Fibroblast of lung (primary cell): ENCODE data around the gene EPHA10.

ENCODE experiments used
- EZH2 ChIP-seq: IDR thresholded peaks from 2 replicates; pipeline ENCODE4 v1.5.1; 2012; ENCODE audit warnings: low read length, control low read depth, mild to moderate bottlenecking; ENCODE audit errors: missing control alignments
- TF ChIP-seq, protein P1 (sequence below), 2 donors: IDR thresholded peaks in 1 of 2; conservative IDR thresholded peaks in 1 of 2; 1 replicate in 1 of 2; 2 replicates in 1 of 2; pipeline ENCODE4 v1.5.1; 2011 to 2012; ENCODE audit warnings: low read length in 2 of 2, control low read depth in 1 of 2, inconsistent platforms in 1 of 2, low read depth in 1 of 2, mild to moderate bottlenecking in 1 of 2

DNA sequence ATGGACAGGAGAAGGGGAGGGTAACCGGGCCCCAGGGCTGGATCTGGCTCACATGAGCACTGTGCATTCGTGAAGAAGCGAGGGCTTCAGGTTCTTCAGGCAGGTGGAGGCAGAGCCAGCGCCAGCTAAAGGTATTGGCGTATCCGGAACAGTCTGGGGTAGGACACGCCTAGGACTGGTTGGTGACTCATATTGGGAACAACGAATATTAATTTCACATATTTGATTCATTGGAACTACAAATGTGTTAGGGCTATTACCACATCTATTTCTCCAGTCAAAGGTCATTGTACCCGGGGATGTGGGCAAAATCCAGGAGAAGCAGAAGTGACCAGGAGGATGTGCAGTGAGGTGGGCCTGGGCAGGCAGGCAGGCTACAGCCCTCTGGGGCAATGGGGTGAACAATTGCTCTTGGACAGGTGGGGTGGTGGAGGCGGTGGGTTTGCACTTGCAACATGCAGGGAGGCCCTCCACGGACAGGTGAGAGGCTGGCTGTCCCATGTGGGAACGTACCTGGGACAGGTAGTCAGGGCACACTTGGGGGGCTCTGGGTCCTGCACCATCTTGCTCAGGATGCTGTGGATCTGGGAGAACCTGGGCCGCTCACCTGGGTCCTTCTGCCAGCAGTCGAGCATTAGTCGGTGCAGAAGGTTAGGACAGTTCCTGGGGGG, 45.9 kb downstream of the EPHA10 start:
- TF ChIP-seq EZH2, result no peak
- TF ChIP-seq, protein P1, sequence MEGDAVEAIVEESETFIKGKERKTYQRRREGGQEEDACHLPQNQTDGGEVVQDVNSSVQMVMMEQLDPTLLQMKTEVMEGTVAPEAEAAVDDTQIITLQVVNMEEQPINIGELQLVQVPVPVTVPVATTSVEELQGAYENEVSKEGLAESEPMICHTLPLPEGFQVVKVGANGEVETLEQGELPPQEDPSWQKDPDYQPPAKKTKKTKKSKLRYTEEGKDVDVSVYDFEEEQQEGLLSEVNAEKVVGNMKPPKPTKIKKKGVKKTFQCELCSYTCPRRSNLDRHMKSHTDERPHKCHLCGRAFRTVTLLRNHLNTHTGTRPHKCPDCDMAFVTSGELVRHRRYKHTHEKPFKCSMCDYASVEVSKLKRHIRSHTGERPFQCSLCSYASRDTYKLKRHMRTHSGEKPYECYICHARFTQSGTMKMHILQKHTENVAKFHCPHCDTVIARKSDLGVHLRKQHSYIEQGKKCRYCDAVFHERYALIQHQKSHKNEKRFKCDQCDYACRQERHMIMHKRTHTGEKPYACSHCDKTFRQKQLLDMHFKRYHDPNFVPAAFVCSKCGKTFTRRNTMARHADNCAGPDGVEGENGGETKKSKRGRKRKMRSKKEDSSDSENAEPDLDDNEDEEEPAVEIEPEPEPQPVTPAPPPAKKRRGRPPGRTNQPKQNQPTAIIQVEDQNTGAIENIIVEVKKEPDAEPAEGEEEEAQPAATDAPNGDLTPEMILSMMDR (conservative IDR thresholded peaks at IDR 0.05 in 1 of 2, IDR thresholded peaks at IDR 0.05 in 1 of 2; ENCODE audit: low read depth in 1 of 2, low read length in 2 of 2), result no peak
